Subcutaneous adipose tissue (tissue), 4 donors: ENCODE results near the gene NFATC3. TPM values are rescaled to one million over a fixed set of nuclear protein-coding genes. Genes with fewer than 3 reads are reported as not detected.

Experiments used
- CTCF ChIP-seq: fragments of 450-650 bp; IDR thresholded peaks from one replicate; pipeline ENCODE4 v1.5.1; 2016; ENCODE audit warnings: low read depth, mild to moderate bottlenecking, control low read depth, antibody characterized with exemption, moderate library complexity
- total RNA-seq, 4 donors: library from RNA; depleted of rRNA; stranded (reverse); fragments of >200 nt; gene quantifications; one replicate each; pipeline ENCODE4 v1.1.0, GENCODE V29; 2016

NFATC3 gene
- total RNA-seq, 4 donors from 2014 or later, result 39.9 to 47.6 (median 45.5) TPM

GRCh38 chr16:68105611-68106010 is 20.4 kb downstream of the NFATC3 start:
- TF ChIP-seq CTCF, result no peak

GRCh38 chr16:68111379-68111778 is 26.2 kb downstream of the NFATC3 start:
- TF ChIP-seq CTCF, result no peak

GRCh38 chr16:68113059-68113761 is 28.0 kb downstream of the NFATC3 start:
- no peak for TF ChIP-seq CTCF

GRCh38 chr16:68113765-68114240 is 28.6 kb downstream of the NFATC3 start:
- TF ChIP-seq CTCF, result no peak

- no peak for TF ChIP-seq CTCF
Measured at GRCh38 chr16:68115851-68116250, 30.7 kb downstream of the NFATC3 start.

GRCh38 chr16:68116256-68116867 is 31.2 kb downstream of the NFATC3 start:
- TF ChIP-seq CTCF, result no peak

- no peak for TF ChIP-seq CTCF
Measured at GRCh38 chr16:68117884-68118283, 32.7 kb downstream of the NFATC3 start.
